OCI-LY3 (cell line): ENCODE results near the gene S100A7A.

Experiments used
- H2AFZ ChIP-seq: fragments of 200-600, 300-600 bp; shearing (Covaris generic); 2 replicates; pipeline ENCODE4 v1.6.0; 2014; ENCODE audit warnings: antibody characterized with exemption, low read depth, low read length
- H3K27ac ChIP-seq: fragments of 200-600, 300-600 bp; sonication (generic); 2 replicates; pipeline ENCODE4 v1.5.1; 2014; ENCODE audit warnings: mild to moderate bottlenecking, low read length, moderate library complexity, mixed read lengths
- H3K27me3 ChIP-seq: fragments of 200-600, 300-600 bp; sonication (generic); 2 replicates; pipeline ENCODE4 v1.6.1; 2014; ENCODE audit warnings: low read depth, low read length, mixed read lengths
- H3K36me3 ChIP-seq: fragments of 200-600, 300-600 bp; sonication (generic); replicated peaks from 2 replicates; pipeline ENCODE3; 2014; ENCODE audit warnings: low read depth, low read length, mixed read lengths
- H3K4me1 ChIP-seq: fragments of 300-600, 200-600 bp; sonication (generic); 2 replicates; pipeline ENCODE4 v1.6.1; 2014; ENCODE audit warnings: low read length, mixed read lengths
- H3K4me2 ChIP-seq: fragments of 200-600, 300-600 bp; sonication (generic); 2 replicates; pipeline ENCODE4 v1.6.1; 2014; ENCODE audit warnings: low read length, mixed read lengths
- H3K4me3 ChIP-seq: fragments of 300-600, 200-600 bp; sonication (generic); 2 replicates; pipeline ENCODE4 v1.5.1; 2014; ENCODE audit warnings: antibody characterized with exemption, mild to moderate bottlenecking, low read length, moderate library complexity
- H3K79me2 ChIP-seq: fragments of 300-600, 200-600 bp; shearing (Covaris generic); 2 replicates; pipeline ENCODE4 v1.6.1; 2014; ENCODE audit warnings: mild to moderate bottlenecking, low read length, mixed read lengths
- H3K9ac ChIP-seq: fragments of 300-600, 200-600 bp; shearing (Covaris generic); 2 replicates; pipeline ENCODE4 v1.6.0; 2014; ENCODE audit warnings: mild to moderate bottlenecking, low read length, moderate library complexity
- H3K9me3 ChIP-seq: fragments of 200-600, 300-600 bp; shearing (Covaris generic); 2 replicates; pipeline ENCODE4 v1.6.1; 2014; ENCODE audit warnings: low read length, mixed read lengths; ENCODE audit not compliant: insufficient read depth
- H4K20me1 ChIP-seq: fragments of 200-600, 300-600 bp; sonication (generic); 2 replicates; pipeline ENCODE4 v1.6.1; 2016; ENCODE audit warnings: low read length, mixed read lengths; ENCODE audit not compliant: insufficient read depth
- EZH2phosphoT487 ChIP-seq: fragments of 200-600 bp; shearing (Covaris generic); IDR thresholded peaks from 2 replicates; pipeline ENCODE4 v1.6.1; 2018; ENCODE audit warnings: antibody characterized with exemption, mixed run types, low read depth
- TF ChIP-seq, protein P1 (sequence below): fragments of 200-600, 300-600 bp; sonication (generic); IDR thresholded peaks from 2 replicates; pipeline ENCODE4 v1.5.1; 2014; ENCODE audit warnings: antibody characterized with exemption, low read length, low read depth

S100A7A gene

GRCh38 chr1:153466908-153467307, 50.6 kb downstream of the S100A7A start:
- TF ChIP-seq, protein P1, sequence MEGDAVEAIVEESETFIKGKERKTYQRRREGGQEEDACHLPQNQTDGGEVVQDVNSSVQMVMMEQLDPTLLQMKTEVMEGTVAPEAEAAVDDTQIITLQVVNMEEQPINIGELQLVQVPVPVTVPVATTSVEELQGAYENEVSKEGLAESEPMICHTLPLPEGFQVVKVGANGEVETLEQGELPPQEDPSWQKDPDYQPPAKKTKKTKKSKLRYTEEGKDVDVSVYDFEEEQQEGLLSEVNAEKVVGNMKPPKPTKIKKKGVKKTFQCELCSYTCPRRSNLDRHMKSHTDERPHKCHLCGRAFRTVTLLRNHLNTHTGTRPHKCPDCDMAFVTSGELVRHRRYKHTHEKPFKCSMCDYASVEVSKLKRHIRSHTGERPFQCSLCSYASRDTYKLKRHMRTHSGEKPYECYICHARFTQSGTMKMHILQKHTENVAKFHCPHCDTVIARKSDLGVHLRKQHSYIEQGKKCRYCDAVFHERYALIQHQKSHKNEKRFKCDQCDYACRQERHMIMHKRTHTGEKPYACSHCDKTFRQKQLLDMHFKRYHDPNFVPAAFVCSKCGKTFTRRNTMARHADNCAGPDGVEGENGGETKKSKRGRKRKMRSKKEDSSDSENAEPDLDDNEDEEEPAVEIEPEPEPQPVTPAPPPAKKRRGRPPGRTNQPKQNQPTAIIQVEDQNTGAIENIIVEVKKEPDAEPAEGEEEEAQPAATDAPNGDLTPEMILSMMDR: no peak
- TF ChIP-seq EZH2phosphoT487: no peak
- Histone ChIP-seq H3K9me3 (no peaks in the 10 kb centered on the region), H3K4me2 (no peak overlapping the region), H3K9ac (no peak overlapping the region), H3K4me3 (no peak overlapping the region), H3K4me1 (peaks cover 3% of the 10 kb centered on the region; the same call in 1 of the 2 replicates), H3K36me3 (no peaks in the 10 kb centered on the region), H4K20me1 (no peaks in the 10 kb centered on the region; the same call in 1 of the 2 replicates), H3K27me3 (peaks cover 56% of the 10 kb centered on the region), H3K79me2 (no peaks in the 10 kb centered on the region), H3K27ac (no peak overlapping the region), H2AFZ (no peak overlapping the region)

DNA sequence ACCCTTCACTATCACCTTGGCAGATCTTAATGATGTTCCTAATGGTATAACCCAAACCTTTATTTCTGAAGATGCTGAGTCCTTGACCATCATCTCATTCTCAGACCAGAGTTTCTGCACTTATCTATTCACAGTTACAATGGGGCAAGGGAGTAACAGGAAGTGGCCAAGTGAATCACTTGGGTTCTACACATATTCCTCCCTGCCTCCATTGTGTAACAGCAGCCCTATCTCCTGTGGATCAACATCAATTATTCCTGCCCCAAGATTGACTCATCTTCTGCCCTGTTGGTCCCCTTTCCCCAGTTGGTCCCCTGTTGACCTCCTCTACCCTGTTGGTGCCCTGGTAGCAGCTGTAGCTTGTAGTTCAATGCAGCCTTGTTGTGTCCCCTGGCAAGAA, 54.4 kb downstream of the S100A7A start:
- no peak overlapping the region for H2AFZ ChIP-seq
- no peak overlapping the region for H3K27ac ChIP-seq
- H3K27me3 ChIP-seq: peaks cover 42% of the 10 kb centered on the region
- no peaks in the 10 kb centered on the region for H3K79me2 ChIP-seq
- peaks cover 3% of the 10 kb centered on the region; the same call in 1 of the 2 replicates for H3K4me1 ChIP-seq
- no peak for TF ChIP-seq EZH2phosphoT487
- TF ChIP-seq, protein P1: no peak
- H3K4me3 ChIP-seq: no peak overlapping the region
- H3K9me3 ChIP-seq: no peaks in the 10 kb centered on the region
- no peaks in the 10 kb centered on the region for H4K20me1 ChIP-seq
- no peaks in the 10 kb centered on the region for H3K36me3 ChIP-seq
- H3K9ac ChIP-seq: no peak overlapping the region
- H3K4me2 ChIP-seq: no peak overlapping the region
